HT1080 (cell line): ENCODE data around the gene DOCK1. TPM values are rescaled to one million over a fixed set of nuclear protein-coding genes. Genes with fewer than 3 reads are reported as not detected.

Source experiments
- DNase-seq: peaks from one replicate; pipeline ENCODE4 v3.0.0-alpha.2; 2015; ENCODE audit warnings: low read depth
- total RNA-seq: library from RNA; depleted of rRNA; stranded (reverse); fragments of >200 nt; shearing (Covaris generic); gene quantifications from 2 replicates; pipeline ENCODE4 v1.2.3, GENCODE V29; 2014; rRNA removed

Gene DOCK1
- total RNA-seq, 1 experiment from 2014 or later: 28.6 TPM

DNA sequence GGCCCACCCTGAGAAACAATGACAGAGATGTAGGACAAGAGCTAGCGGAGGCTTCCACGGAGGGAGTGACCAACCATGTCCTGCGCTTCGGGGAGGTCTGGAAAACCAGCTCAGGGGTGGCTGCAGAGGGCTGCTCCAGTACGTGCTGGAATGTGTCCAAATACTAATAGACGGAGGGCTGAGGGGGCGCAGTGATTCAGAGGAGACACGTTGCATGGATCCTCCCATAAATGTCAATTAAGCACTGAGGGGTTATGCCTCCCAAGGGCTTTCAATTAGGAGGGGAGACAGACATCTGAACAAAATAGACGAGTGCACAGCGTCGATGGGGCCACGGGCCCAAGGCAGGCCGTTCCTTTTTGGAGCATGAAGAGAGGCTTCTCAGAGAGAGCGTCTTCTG is 592.9 kb downstream of the DOCK1 start:
- DNase-seq: no peak

DNA sequence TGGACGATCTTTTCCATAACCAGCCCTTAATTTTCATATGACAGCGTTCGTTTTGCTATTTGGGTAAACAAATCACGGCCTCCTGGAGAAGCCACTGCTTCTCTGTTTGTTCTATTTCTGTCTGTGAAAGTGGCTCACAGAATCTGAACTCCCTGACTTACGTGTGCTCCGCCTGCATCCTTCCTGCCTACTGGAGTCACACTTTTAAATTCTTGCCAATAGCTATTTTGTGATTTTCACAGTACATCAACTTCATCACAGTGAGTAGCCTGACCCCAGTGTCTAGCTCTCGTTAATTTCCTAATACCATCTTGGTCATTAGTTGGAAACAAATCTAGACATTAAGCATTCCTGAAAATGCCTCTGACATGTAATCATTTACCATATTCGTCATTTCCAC is 594.9 kb downstream of the DOCK1 start:
- DNase-seq: no peak

Other genes with a start within 250 kb of the DOCK1 start
- not detected in 2 replicates for gene C10orf90, start 234.7 kb upstream of the DOCK1 start, total RNA-seq